Smooth muscle cell (in vitro differentiated cells): Measurements from ENCODE around the gene PRR22. TPM values are rescaled to one million over a fixed set of nuclear protein-coding genes. Genes with fewer than 3 reads are reported as not detected.

Experiments
- DNase-seq: peaks from one replicate; lab custom pipeline; 2025; ENCODE audit not compliant: unreplicated experiment; lab: John Stamatoyannopoulos, UW
- H2AFZ ChIP-seq: fragments of 200-600 bp; sonication (generic); 2 replicates; pipeline ENCODE4 v1.6.0; 2016; ENCODE audit warnings: antibody characterized with exemption, low read depth, mild to moderate bottlenecking
- H3F3A ChIP-seq: fragments of 200-600 bp; sonication (generic); 2 replicates; pipeline ENCODE4 v1.6.0; 2017; ENCODE audit warnings: antibody characterized with exemption, low read depth
- H3K27ac ChIP-seq: fragments of 200-600 bp; sonication (generic); 2 replicates; pipeline ENCODE4 v1.5.1; 2016; ENCODE audit warnings: low read depth, mild to moderate bottlenecking
- H3K27me3 ChIP-seq: fragments of 200-600 bp; sonication (generic); 2 replicates; pipeline ENCODE4 v1.6.1; 2016; ENCODE audit warnings: low read depth, mild to moderate bottlenecking
- H3K36me3 ChIP-seq: fragments of 200-600 bp; sonication (generic); 2 replicates; pipeline ENCODE4 v1.5.1; 2016; ENCODE audit warnings: low read depth
- H3K4me1 ChIP-seq: fragments of 200-600 bp; sonication (generic); 2 replicates; pipeline ENCODE4 v1.5.1; 2016; ENCODE audit warnings: low read depth
- H3K4me2 ChIP-seq: fragments of 200-600 bp; sonication (generic); 2 replicates; pipeline ENCODE4 v1.6.0; 2016; ENCODE audit warnings: mild to moderate bottlenecking
- H3K4me3 ChIP-seq: fragments of 200-600 bp; sonication (generic); 2 replicates; pipeline ENCODE4 v1.5.1; 2016; ENCODE audit warnings: mild to moderate bottlenecking
- H3K79me2 ChIP-seq: fragments of 200-600 bp; sonication (generic); 2 replicates; pipeline ENCODE4 v1.6.0; 2016; ENCODE audit warnings: low read depth, mild to moderate bottlenecking
- H3K9ac ChIP-seq: fragments of 200-600 bp; sonication (generic); 2 replicates; pipeline ENCODE4 v1.6.0; 2016; ENCODE audit warnings: low read depth
- H3K9me3 ChIP-seq: fragments of 200-600 bp; sonication (generic); replicated peaks from 2 replicates; pipeline ENCODE4 v1.5.1; 2016; ENCODE audit warnings: low read depth
- H4K20me1 ChIP-seq: fragments of 200-600 bp; sonication (generic); 2 replicates; pipeline ENCODE4 v1.6.0; 2016; ENCODE audit warnings: low read depth
- CTCF ChIP-seq: fragments of 200-600 bp; sonication (generic); IDR thresholded peaks from 2 replicates; pipeline ENCODE4 v1.5.1; 2017; ENCODE audit warnings: borderline replicate concordance, mild to moderate bottlenecking, antibody characterized with exemption; ENCODE audit not compliant: insufficient read depth, poor library complexity, severe bottlenecking
- WGBS: methylation state at CpG from one replicate; pipeline ENCODE4 v1.1.7; 2016; ENCODE audit warnings: low lambda C conversion rate; 5-methylcytosine and 5-hydroxymethylcytosine counted together
- polyA plus RNA-seq: library from polyadenylated mRNA; unstranded; fragments of >200 nt; fragmentation: Nextera tagmentation; extraction: Ambion mirVana; gene quantifications from 2 replicates; pipeline ENCODE4 v1.2.1, GENCODE V29; 2016
- total RNA-seq: library from RNA; depleted of rRNA; stranded (reverse); fragments of >200 nt; gene quantifications from 2 replicates; pipeline ENCODE4 v1.2.3, GENCODE V29; 2014

Gene PRR22
- total and polyA plus RNA-seq, 2 experiments from 2014 or later = 0.65 to 1.5 TPM

- Histone ChIP-seq H3K36me3 (no peaks in the 10 kb centered on the region), H3K27me3 (peaks cover 10% of the 10 kb centered on the region), H3K4me1 (no peaks in the 10 kb centered on the region), H3K4me3 (peak overlapping the region; percentile 44), H3K27ac (no peak overlapping the region), H4K20me1 (no peaks in the 10 kb centered on the region), H3K79me2 (no peaks in the 10 kb centered on the region), H2AFZ (no peak overlapping the region), H3F3A (peaks cover 12% of the 10 kb centered on the region), H3K9ac (no peak overlapping the region), H3K4me2 (peak overlapping the region; percentile 78), H3K9me3 (no peaks in the 10 kb centered on the region)
- peak; percentile 36 for DNase-seq
- WGBS = 4% methylated on average over 37 of the region's 46 CpGs
- peak; percentile 72 for TF ChIP-seq CTCF
Observed at GRCh38 chr19:5805462-5806132, 21.1 kb upstream of the PRR22 start.

DNA sequence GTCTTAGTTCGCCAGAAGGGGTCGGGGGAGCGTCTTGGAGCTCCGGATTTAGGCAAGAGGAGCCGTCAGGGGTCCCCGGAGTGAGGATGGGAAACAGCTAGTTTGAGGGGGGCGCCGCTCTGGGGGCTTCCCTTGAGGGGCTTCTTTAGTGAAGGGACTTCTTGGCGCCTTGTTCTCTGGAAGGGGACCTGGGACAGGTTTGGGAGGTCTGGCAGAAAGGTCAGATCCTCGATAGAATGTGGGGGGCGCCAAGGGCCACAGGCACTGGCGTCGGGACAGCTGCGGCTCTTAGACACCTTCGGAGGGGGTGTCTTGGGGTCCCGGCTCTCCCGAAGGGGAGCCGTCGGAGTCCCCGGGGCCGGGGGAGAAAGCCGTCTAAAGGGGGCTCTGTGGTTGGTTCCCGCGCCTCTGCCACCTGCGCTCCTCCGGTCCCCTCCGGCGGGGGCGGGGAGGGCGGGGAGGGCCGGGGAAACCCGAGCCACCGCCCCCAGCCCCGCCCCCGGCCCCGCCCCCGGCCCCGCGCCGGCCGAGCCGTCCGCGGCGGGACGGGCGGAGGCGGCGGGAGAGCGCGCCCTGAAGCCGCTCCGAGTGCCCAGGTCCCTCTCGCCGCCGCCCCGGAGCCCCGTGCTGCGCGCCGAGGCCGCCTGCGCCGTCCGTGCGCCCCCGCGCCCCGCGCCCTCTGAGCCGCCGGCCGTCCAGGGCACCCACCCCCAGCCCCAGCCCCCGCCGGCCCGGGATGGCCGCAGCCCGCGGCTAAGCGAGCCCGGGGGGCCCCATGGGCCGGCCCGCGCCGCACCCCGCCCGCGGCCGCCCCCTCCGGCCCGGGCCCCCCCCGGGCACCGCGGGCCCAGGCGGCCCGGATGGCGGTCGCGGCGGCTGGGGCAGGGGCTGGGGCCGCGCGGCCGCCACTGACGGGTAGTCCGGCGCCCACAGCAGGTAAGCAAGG is 20.2 kb upstream of the PRR22 start, which contains the start of gene NRTN:
TSS of gene NRTN (plus strand) at position 552 of the 946 bp plus-strand sequence. CDS start 19,099 bp downstream, outside the sequence.
- Histone ChIP-seq H3K4me1 (no peaks in the 10 kb centered on the region), H3K4me2 (peak within 1 kb of the TSS; percentile 84), H3K79me2 (no peaks in the 10 kb centered on the region), H3F3A (peaks cover 12% of the 10 kb centered on the region), H3K9ac (no peak within 1 kb of the TSS), H2AFZ (no peak within 1 kb of the TSS), H3K27ac (no peak within 1 kb of the TSS), H3K9me3 (no peaks in the 10 kb centered on the region), H3K4me3 (peak within 1 kb of the TSS; percentile 44), H3K27me3 (peaks cover 10% of the 10 kb centered on the region), H4K20me1 (no peaks in the 10 kb centered on the region), H3K36me3 (no peaks in the 10 kb centered on the region)
- no peak for TF ChIP-seq CTCF
- 11% methylated on average over 29 of the region's 107 CpGs for WGBS
- DNase-seq = no peak

DNA sequence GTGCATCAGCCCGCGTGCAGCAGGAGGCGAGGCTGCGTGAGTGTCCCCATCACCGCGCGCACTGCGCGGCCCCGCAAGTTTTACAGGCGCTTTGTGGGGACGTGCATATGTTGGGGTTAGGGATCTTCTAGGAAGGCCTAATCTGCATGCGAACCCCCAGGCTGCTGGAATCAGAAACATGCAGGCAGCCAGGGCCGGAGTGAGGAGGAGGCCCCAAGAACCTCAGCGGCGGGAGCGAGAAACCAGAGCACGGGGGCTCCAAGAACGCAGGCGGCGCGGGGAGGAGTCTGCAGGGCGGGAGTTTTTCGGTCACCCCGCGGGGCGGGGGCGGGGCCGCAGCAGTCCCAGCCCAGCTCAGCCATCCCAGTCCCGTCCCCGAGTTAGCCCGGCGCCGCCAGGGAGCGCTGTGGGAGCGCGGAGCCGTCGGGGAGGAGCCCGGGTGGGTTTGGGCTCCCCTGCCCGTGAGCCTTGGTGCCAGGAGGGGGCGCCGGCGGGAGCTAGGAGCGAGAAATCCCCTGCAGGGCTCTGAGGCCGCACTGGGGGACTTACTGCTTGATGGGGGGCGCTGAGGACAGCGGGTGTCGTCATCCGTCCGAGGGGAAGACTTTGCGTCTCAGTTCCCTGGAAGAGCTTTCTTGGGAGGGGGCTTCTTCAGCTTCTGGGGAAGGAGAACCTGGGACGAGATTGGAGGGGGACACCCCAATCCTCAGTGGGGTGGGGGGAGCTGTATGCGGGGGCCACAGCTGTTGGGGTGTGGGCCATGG is 19.4 kb upstream of the PRR22 start:
- Histone ChIP-seq H3K4me2 (peak overlapping the region; percentile 84), H3K36me3 (no peaks in the 10 kb centered on the region), H3F3A (peaks cover 12% of the 10 kb centered on the region), H3K27me3 (peaks cover 10% of the 10 kb centered on the region), H3K27ac (no peak overlapping the region), H2AFZ (peak overlapping the region; percentile 76), H3K9ac (no peak overlapping the region), H4K20me1 (no peaks in the 10 kb centered on the region), H3K4me1 (no peaks in the 10 kb centered on the region), H3K9me3 (no peaks in the 10 kb centered on the region), H3K79me2 (no peaks in the 10 kb centered on the region), H3K4me3 (peak overlapping the region; percentile 43)
- 5% methylated on average over 47 of the region's 54 CpGs for WGBS
- peak; percentile 92 for DNase-seq
- peak; percentile 94 for TF ChIP-seq CTCF
